ENCODE measurements around the gene SHANK1. TPM values are rescaled to one million over a fixed set of nuclear protein-coding genes. Genes with fewer than 3 reads are reported as not detected.

Gene SHANK1
- total RNA-seq, 4 donors from 2014 or later = 0.11 to 0.42 (median 0.39) TPM; not detected in 1

GRCh38 chr19:50662651-50663481, 56.7 kb downstream of the SHANK1 start:
- no peaks in the 10 kb centered on the region for H3K36me3 ChIP-seq
- no peak overlapping the region for H3K4me3 ChIP-seq
- peaks cover 20 to 36% (median 32%) of the 10 kb centered on the region in 4 donors for H3K4me1 ChIP-seq
- no peak for DNase-seq (ENCODE audit: extremely low spot score)
- TF ChIP-seq CTCF (IDR thresholded peaks at IDR 0.05) (no peak), POLR2A (IDR thresholded peaks at IDR 0.05; ENCODE audit: low read depth) (no peak), EP300 (IDR thresholded peaks at IDR 0.05) (no peak), POLR2AphosphoS5 (IDR thresholded peaks at IDR 0.05) (no peak)
- H3K27ac ChIP-seq (replicated peaks in 1 of 4) = no peak overlapping the region
- WGBS = 55% methylated on average over 16 of the region's 16 CpGs
- H3K9me3 ChIP-seq = peaks cover 0 to 4% (median 0%) of the 10 kb centered on the region in 4 donors
- intact Hi-C loops (cut with DNase I) = no loop called here
- H3K27me3 ChIP-seq = peaks cover 15 to 93% (median 48%) of the 10 kb centered on the region in 4 donors

GRCh38 chr19:50661766-50662650, 57.6 kb downstream of the SHANK1 start:
- intact Hi-C loops (cut with DNase I) = no loop called here
- Histone ChIP-seq H3K27me3 (peaks cover 7 to 92% (median 46%) of the 10 kb centered on the region in 4 donors), H3K4me1 (peaks cover 19 to 30% (median 26%) of the 10 kb centered on the region in 4 donors), H3K27ac (replicated peaks in 1 of 4) (no peak overlapping the region), H3K9me3 (peaks cover 0 to 6% (median 0%) of the 10 kb centered on the region in 4 donors), H3K36me3 (no peaks in the 10 kb centered on the region), H3K4me3 (no peak overlapping the region)
- DNase-seq (ENCODE audit: extremely low spot score) = no peak
- TF ChIP-seq POLR2A (IDR thresholded peaks at IDR 0.05; ENCODE audit: low read depth) = no peak
- TF ChIP-seq CTCF (IDR thresholded peaks at IDR 0.05) = no peak
- no peak for TF ChIP-seq EP300 (IDR thresholded peaks at IDR 0.05)
- TF ChIP-seq POLR2AphosphoS5 (IDR thresholded peaks at IDR 0.05) = no peak
- 68% methylated on average over 34 of the region's 49 CpGs for WGBS

GRCh38 chr19:50661023-50661422, 58.6 kb downstream of the SHANK1 start:
- Histone ChIP-seq H3K27me3 (peaks cover 3 to 92% (median 36%) of the 10 kb centered on the region in 4 donors), H3K4me3 (no peak overlapping the region), H3K4me1 (peaks cover 18 to 20% (median 19%) of the 10 kb centered on the region in 4 donors), H3K9me3 (peaks cover 0 to 6% (median under 1%) of the 10 kb centered on the region in 4 donors), H3K27ac (replicated peaks in 1 of 4) (no peak overlapping the region), H3K36me3 (no peaks in the 10 kb centered on the region)
- intact Hi-C loops (cut with DNase I) = no loop called here
- WGBS = 80% methylated on average over 10 of the region's 10 CpGs
- DNase-seq (ENCODE audit: extremely low spot score) = no peak
- no peak for TF ChIP-seq EP300 (IDR thresholded peaks at IDR 0.05)
- no peak for TF ChIP-seq CTCF (IDR thresholded peaks at IDR 0.05)

- no peak for DNase-seq (ENCODE audit: extremely low spot score)
- H3K9me3 ChIP-seq = peaks cover 0 to 11% (median 9%) of the 10 kb centered on the region in 4 donors
- H3K27me3 ChIP-seq = peaks cover 3 to 92% (median 34%) of the 10 kb centered on the region in 4 donors
- peaks cover 17 to 19% (median 18%) of the 10 kb centered on the region in 4 donors for H3K4me1 ChIP-seq
- 24% methylated on average over 6 of the region's 6 CpGs for WGBS
- intact Hi-C loops (cut with DNase I) = no loop called here
- no peak overlapping the region for H3K27ac ChIP-seq (replicated peaks in 1 of 4)
- no peak overlapping the region for H3K4me3 ChIP-seq
- H3K36me3 ChIP-seq = no peaks in the 10 kb centered on the region
- no peak for TF ChIP-seq POLR2AphosphoS5 (IDR thresholded peaks at IDR 0.05)
- TF ChIP-seq CTCF (IDR thresholded peaks at IDR 0.05) = no peak
- TF ChIP-seq EP300 (IDR thresholded peaks at IDR 0.05) = no peak
- TF ChIP-seq POLR2A (IDR thresholded peaks at IDR 0.05; ENCODE audit: low read depth) = no peak
Observed at GRCh38 chr19:50660088-50660366, 59.6 kb downstream of the SHANK1 start.

Data from esophagus muscularis mucosa (tissue), 4 donors.